H1 (cell line): ENCODE results near the gene SERPINF2. TPM values are rescaled to one million over a fixed set of nuclear protein-coding genes. Genes with fewer than 3 reads are reported as not detected.

ENCODE experiments used
- CTCF ChIA-PET: fragments of 300-600 bp; sonication (Branson Sonifier 250); formaldehyde crosslinking; loops from one replicate; lab custom pipeline; 2021; ENCODE audit not compliant: partially characterized antibody; lab: Charles Lee
- POLR2A ChIA-PET: fragments of 300-600 bp; sonication (Branson Sonifier 250); formaldehyde crosslinking; loops from one replicate; lab custom pipeline; 2021; ENCODE audit warnings: inconsistent platforms; ENCODE audit not compliant: partially characterized antibody; lab: Charles Lee
- DNase-seq, 2 experiments: peaks; one replicate each; pipeline versions ENCODE4 v3.0.0 to v3.0.0-alpha.2; 2010 to 2022; ENCODE audit warnings: low spot score in 2 of 2, low read depth in 1 of 2, mixed read lengths in 1 of 2
- FAIRE-seq: peaks from 2 replicates; lab custom pipeline; 2011; peaks lifted over from hg19 to GRCh38; lab: Jason Lieb, UNC
- H2AFZ ChIP-seq: 2 replicates; pipeline ENCODE4 v1.8.1; 2012; ENCODE audit warnings: low read length, inconsistent platforms
- H2AK5ac ChIP-seq: 2 replicates; pipeline ENCODE4 v1.6.1; 2013; ENCODE audit warnings: low read depth, low read length
- H2BK120ac ChIP-seq: replicated peaks from 2 replicates; pipeline ENCODE3; 2013; ENCODE audit warnings: low read depth, low read length, inconsistent platforms
- H2BK12ac ChIP-seq: 2 replicates; pipeline ENCODE4 v1.6.1; 2013; ENCODE audit warnings: low read depth, low read length
- H2BK15ac ChIP-seq: 2 replicates; pipeline ENCODE4 v1.6.1; 2013; ENCODE audit warnings: low read length
- H2BK20ac ChIP-seq: 2 replicates; pipeline ENCODE4 v1.6.1; 2013; ENCODE audit warnings: low read length
- H2BK5ac ChIP-seq: 2 replicates; pipeline ENCODE4 v1.6.1; 2013; ENCODE audit warnings: low read depth, low read length
- H3K14ac ChIP-seq: 2 replicates; pipeline ENCODE4 v1.6.1; 2013; ENCODE audit warnings: inconsistent platforms; ENCODE audit not compliant: insufficient read length
- H3K18ac ChIP-seq: 2 replicates; pipeline ENCODE4 v1.6.1; 2013; ENCODE audit warnings: low read length; ENCODE audit errors: extremely low read depth
- H3K23ac ChIP-seq: 2 replicates; pipeline ENCODE4 v1.6.1; 2013; ENCODE audit warnings: inconsistent platforms; ENCODE audit not compliant: insufficient read length
- H3K23me2 ChIP-seq: 2 replicates; pipeline ENCODE4 v1.6.1; 2013; ENCODE audit warnings: low read depth, low read length
- H3K27ac ChIP-seq: 2 replicates; pipeline ENCODE4 v1.6.1; 2011; ENCODE audit warnings: low read depth, low read length, inconsistent platforms
- H3K27me3 ChIP-seq, 4 experiments: replicated peaks in 1 of 4; 1 replicate in 1 of 4; 2 replicates in 3 of 4; pipeline versions ENCODE4 v1.6.1 to v1.8.1; 2011 to 2013; ENCODE audit warnings: low read length in 3 of 4, mild to moderate bottlenecking in 3 of 4, inconsistent platforms in 2 of 4, mixed read lengths in 2 of 4, moderate library complexity in 1 of 4; ENCODE audit not compliant: control insufficient read depth in 3 of 4, insufficient read depth in 3 of 4; ENCODE audit errors: extremely low read depth in 1 of 4
- H3K36me3 ChIP-seq, 4 experiments: 2 replicates each; pipeline versions ENCODE4 v1.6.1 to v1.8.1; 2011 to 2013; ENCODE audit warnings: mild to moderate bottlenecking in 4 of 4, low read length in 3 of 4, moderate library complexity in 2 of 4, control low read depth in 1 of 4, inconsistent platforms in 1 of 4; ENCODE audit not compliant: insufficient read depth in 4 of 4, control insufficient read depth in 2 of 4
- H3K4ac ChIP-seq: replicated peaks from 2 replicates; pipeline ENCODE3; 2013; ENCODE audit warnings: low read length, low read depth, mixed read lengths, inconsistent platforms; ENCODE audit not compliant: insufficient read length
- H3K4me1 ChIP-seq, 4 experiments: replicated peaks in 1 of 4; 1 replicate in 1 of 4; 2 replicates in 3 of 4; pipeline versions ENCODE4 v1.6.1 to v1.8.1; 2011 to 2013; ENCODE audit warnings: low read length in 3 of 4, inconsistent platforms in 2 of 4, mixed read lengths in 1 of 4; ENCODE audit not compliant: insufficient read depth in 4 of 4, control insufficient read depth in 3 of 4
- H3K4me2 ChIP-seq, 2 experiments: 2 replicates each; pipeline versions ENCODE4 v1.6.1 to v1.8.1; 2011 to 2013; ENCODE audit warnings: low read depth in 2 of 2, low read length in 2 of 2, control low read depth in 1 of 2, inconsistent platforms in 1 of 2, mild to moderate bottlenecking in 1 of 2; ENCODE audit not compliant: insufficient read depth in 1 of 2
- H3K4me3 ChIP-seq, 4 experiments: fragments of 200-600, 300-600 bp in 1 of 4; sonication (generic), shearing (Covaris generic), sonication (Bioruptor Twin) in 1 of 4; 2 replicates each; pipeline versions ENCODE4 v1.5.1 to v1.8.1; 2011 to 2016; ENCODE audit warnings: low read length in 4 of 4, low read depth in 3 of 4, control low read depth in 2 of 4, inconsistent platforms in 2 of 4, mild to moderate bottlenecking in 2 of 4, mixed read lengths in 1 of 4, moderate library complexity in 1 of 4; ENCODE audit not compliant: insufficient read depth in 2 of 4; ENCODE audit errors: extremely low read depth in 1 of 4
- H3K56ac ChIP-seq: replicated peaks from 2 replicates; pipeline ENCODE3; 2013; ENCODE audit warnings: low read depth, mild to moderate bottlenecking, mixed read lengths, low read length, inconsistent platforms; ENCODE audit not compliant: insufficient read length
- H3K79me1 ChIP-seq: 2 replicates; pipeline ENCODE4 v1.6.1; 2013; ENCODE audit warnings: low read depth, low read length, control low read depth
- H3K79me2 ChIP-seq, 2 experiments: 2 replicates each; pipeline versions ENCODE4 v1.6.1 to v1.8.1; 2012 to 2013; ENCODE audit warnings: low read length in 2 of 2, mild to moderate bottlenecking in 2 of 2, inconsistent platforms in 1 of 2; ENCODE audit not compliant: insufficient read depth in 2 of 2, control insufficient read depth in 1 of 2
- H3K9ac ChIP-seq, 4 experiments: replicated peaks in 1 of 4; 1 replicate in 1 of 4; 2 replicates in 3 of 4; pipeline versions ENCODE4 v1.6.1 to v1.8.1; 2011 to 2013; ENCODE audit warnings: low read depth in 3 of 4, low read length in 3 of 4, control low read depth in 2 of 4, mild to moderate bottlenecking in 2 of 4, moderate library complexity in 2 of 4, inconsistent platforms in 1 of 4; ENCODE audit errors: extremely low read depth in 1 of 4
- H3K9me3 ChIP-seq, 2 experiments: 2 replicates each; pipeline versions ENCODE4 v1.6.1 to v1.8.1; 2012 to 2013; ENCODE audit warnings: mild to moderate bottlenecking in 2 of 2, moderate library complexity in 2 of 2, control low read depth in 1 of 2, inconsistent platforms in 1 of 2, low read depth in 1 of 2, low read length in 1 of 2, mixed read lengths in 1 of 2; ENCODE audit not compliant: insufficient read depth in 2 of 2
- H4K20me1 ChIP-seq, 2 experiments: replicated peaks in 1 of 2; 2 replicates each; pipeline versions ENCODE3 to v1.8.1; 2011 to 2013; ENCODE audit warnings: inconsistent platforms in 2 of 2, low read length in 2 of 2, mild to moderate bottlenecking in 1 of 2; ENCODE audit not compliant: insufficient read depth in 2 of 2, control insufficient read depth in 1 of 2
- H4K5ac ChIP-seq: 2 replicates; pipeline ENCODE4 v1.6.1; 2013; ENCODE audit warnings: low read length, low read depth, mixed read lengths, inconsistent platforms; ENCODE audit not compliant: insufficient read length
- H4K8ac ChIP-seq: 2 replicates; pipeline ENCODE4 v1.8.0; 2013; ENCODE audit warnings: mild to moderate bottlenecking, moderate library complexity, low read length, inconsistent platforms; ENCODE audit not compliant: insufficient read depth; ENCODE audit errors: extremely low read depth
- H4K91ac ChIP-seq: replicated peaks from 2 replicates; pipeline ENCODE3; 2013; ENCODE audit warnings: low read length, mixed read lengths, inconsistent platforms; ENCODE audit not compliant: insufficient read length
- JUND ChIP-seq: IDR thresholded peaks from 2 replicates; pipeline ENCODE4 v1.6.1; 2011; ENCODE audit warnings: mild to moderate bottlenecking, improper control_type of control experiment, low read length
- WGBS, 2 experiments: shearing (Covaris generic) in 1 of 2; methylation state at CpG; one replicate each; pipeline versions ENCODE4 v1.1.6 to v1.1.7; 2013 to 2015; ENCODE audit warnings: low lambda C conversion rate in 2 of 2, mixed read lengths in 2 of 2, inconsistent platforms in 1 of 2, low coverage in 1 of 2, missing lambda C conversion rate in 1 of 2; ENCODE audit not compliant: insufficient replicate concordance in 2 of 2, insufficient coverage in 1 of 2, insufficient read length in 1 of 2; ENCODE audit errors: extremely low coverage in 1 of 2, missing lambda C conversion rate in 1 of 2; 5-methylcytosine and 5-hydroxymethylcytosine counted together
- polyA plus RNA-seq, 7 experiments: library from polyadenylated mRNA; depleted of rRNA in 3 of 7; stranded (reverse) in 5 of 7; unstranded in 2 of 7; fragments of >200 nt in 5 of 7; fragments of 200-250 nt in 2 of 7; gene quantifications; 1 replicate in 5 of 7; 2 replicates in 1 of 7; 4 replicates in 1 of 7; pipeline versions ENCODE4 v1.2.1 to v1.2.3, GENCODE V29; 2011 to 2013; ENCODE audit warnings: missing spikeins in 2 of 7, mixed read lengths in 2 of 7
- total RNA-seq: library from RNA; stranded (reverse); fragmentation: NEBNext Ultra II Directional; extraction: Animal tissue kit (Norgen Biotek cat#: 25700); gene quantifications from 2 replicates; pipeline ENCODE4 v1.2.1, GENCODE V29; 2021

The SERPINF2 gene
- total and polyA plus RNA-seq, 2 of the 8 experiments (the other 6 are each of a cell fraction or from before 2014, with no cell fraction given), result 1.8 to 3.2 TPM

GRCh38 chr17:1735834-1736347 lies 6.8 kb upstream of the SERPINF2 start:
- FAIRE-seq, result no peak

More at GRCh38 chr17:1735834-1736347, 6.8 kb upstream of the SERPINF2 start:
- Histone ChIP-seq H2BK20ac (no peak overlapping the region), H3K56ac (no peak overlapping the region), H4K91ac (no peak overlapping the region), H3K36me3 (no peaks in the 10 kb centered on the region; a peak in 2 of 8 replicates), H3K27me3 (no peaks in the 10 kb centered on the region), H2AFZ (no peak overlapping the region), H3K23ac (no peak overlapping the region), H2AK5ac (0 out of 2 replicates have a peak overlapping the region, but pooled peaks have one; percentile 3), H2BK15ac (no peak overlapping the region), H4K5ac (no peak overlapping the region), H3K79me2 (no peaks in the 10 kb centered on the region), H3K23me2 (no peaks in the 10 kb centered on the region), H3K18ac (no peak overlapping the region), H3K4me1 (peaks cover 0 to 7% (median 1%) of the 10 kb centered on the region in 4 experiments; a peak in 4 of 7 replicates), H2BK120ac (no peak overlapping the region), H3K4me3 (no peak overlapping the region), H3K14ac (no peak overlapping the region), H3K4ac (no peak overlapping the region), H3K79me1 (no peaks in the 10 kb centered on the region), H4K20me1 (peaks cover 0 to 2% of the 10 kb centered on the region in 2 experiments), H3K4me2 (no peak overlapping the region), H2BK12ac (no peak overlapping the region), H3K27ac (peak overlapping the region; percentile 44; the same call in 1 of the 2 replicates), H3K9me3 (no peaks in the 10 kb centered on the region; a peak in 1 of 4 replicates), H3K9ac (no peak overlapping the region; a peak in 2 of 7 replicates), H2BK5ac (no peak overlapping the region), H4K8ac (peak overlapping the region; percentile 79; the same call in 1 of the 2 replicates)
- TF ChIP-seq JUND, result no peak
- WGBS, 2 experiments, result 85% methylated on average over 4 of the region's 17 CpGs; no CpG with 5 or more reads in 1 of the 2 experiments
- CTCF ChIA-PET, result interaction anchor here (0.7 to 1.1 kb wide), 2 partner anchors 32 to 39 kb away, joined by 3 read pairs; no protein-coding TSS in a partner anchor
- POLR2A ChIA-PET, result interaction anchor here (1.2 to 2.6 kb wide), 6 partner anchors 8 to 48 kb away, joined by 3 to 9 read pairs (median 4); partner anchors contain the start of gene SERPINF1
- no peak for DNase-seq
